ENCODE data around the gene RERE.
"Not testable (repeated sequence)": the region's sequence is repeated elsewhere in the genome, so short reads cannot be mapped to it uniquely, and the experiment has no call there.

The RERE gene

DNA sequence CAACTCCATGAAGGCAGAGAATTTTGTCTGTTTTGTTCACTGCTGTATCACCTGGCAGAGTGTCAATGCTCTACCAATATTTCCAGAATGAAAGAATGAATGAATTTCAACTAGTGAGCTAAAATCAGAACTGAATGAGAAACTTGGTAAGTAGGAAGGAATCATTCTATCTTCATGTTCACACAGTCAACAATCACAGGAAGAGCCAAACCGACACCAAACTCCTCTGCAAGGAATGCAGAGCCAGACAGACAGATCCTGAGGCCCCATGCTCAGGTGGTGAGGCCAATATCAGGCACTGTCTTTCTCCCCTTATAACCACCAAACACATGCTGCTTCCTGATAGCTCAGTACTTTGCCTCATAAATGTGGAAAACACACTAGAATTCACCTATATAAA, 360.4 kb downstream of the RERE start:
- no peak for DNase-seq (ENCODE audit: low read depth in 3 of 3)

DNA sequence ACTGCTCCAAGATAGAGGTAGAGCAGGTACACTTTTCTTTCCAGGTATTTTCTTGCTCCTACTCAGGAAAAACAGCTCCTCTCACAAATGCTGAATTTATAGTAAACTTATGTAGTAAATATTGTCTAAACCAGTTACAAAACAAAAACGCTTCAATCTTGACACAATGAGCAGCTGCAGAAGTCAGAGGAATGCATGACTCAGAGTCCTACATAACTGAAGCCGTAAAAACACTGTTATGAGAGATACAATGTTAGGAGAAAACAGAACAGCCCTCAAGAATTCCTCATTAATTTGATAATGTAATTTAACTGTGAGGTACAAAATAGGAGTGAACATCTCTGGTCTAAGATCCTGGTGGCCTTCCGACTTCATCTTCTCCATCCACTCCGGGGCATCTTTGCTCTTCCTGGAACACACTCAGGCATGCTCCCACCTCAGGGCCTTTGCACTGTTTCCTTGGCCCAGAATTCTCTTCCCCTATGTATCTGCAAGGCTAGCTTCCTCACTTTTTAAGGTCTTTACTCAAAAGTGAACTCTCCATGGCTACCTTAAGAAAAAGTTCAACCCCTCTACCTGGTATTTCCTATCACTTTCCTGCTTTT, 361.0 kb downstream of the RERE start:
- DNase-seq (ENCODE audit: low read depth in 3 of 3) = no peak

DNA sequence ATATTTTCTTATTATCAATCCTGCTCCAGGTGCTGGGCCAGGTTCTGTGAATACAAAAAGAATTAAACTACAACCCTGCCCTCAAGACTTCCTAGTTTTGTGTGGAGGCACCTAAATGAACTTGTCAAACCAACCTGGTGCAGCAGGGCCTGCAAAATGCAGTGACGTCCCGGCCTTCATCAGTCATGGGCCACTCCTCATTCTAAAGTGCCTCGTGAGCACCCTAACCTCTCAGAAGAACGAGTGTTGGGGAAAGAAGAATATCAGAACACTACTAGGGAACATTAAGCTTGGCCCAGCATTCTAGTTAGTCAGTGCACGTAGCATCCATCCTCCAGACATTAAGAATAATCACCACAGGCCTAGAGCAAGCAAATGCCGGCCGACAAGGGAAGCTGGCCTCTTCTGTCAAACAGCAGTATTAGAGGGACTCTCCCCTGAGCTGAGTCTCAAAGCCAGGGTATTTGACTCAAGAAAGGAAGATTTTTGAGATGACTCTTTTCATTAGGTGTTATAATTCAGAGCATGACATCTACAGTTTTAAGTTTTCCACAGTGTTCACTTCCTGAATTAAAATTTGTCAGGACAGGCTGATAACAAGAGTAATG, 361.6 kb downstream of the RERE start:
- DNase-seq (ENCODE audit: low read depth in 3 of 3) = no peak

DNA sequence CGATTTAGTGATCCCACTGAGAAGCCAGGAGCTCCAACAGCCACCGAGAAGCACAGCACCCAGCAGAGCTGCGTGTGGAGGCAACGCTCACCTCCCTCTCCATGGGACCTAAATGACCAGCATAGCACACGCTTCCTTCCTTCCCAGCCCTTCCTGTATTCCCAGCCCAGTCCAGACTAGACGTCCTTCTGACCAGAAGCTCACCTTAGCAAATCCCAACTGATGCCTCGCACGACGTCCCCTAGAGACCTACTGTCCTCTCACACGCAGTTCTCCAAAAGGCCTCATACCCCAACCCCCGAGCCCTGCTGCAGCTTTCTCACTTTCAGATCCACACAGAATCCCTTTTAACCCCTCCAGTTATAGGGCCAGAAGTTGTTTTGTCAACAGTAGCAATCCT, 367.1 kb downstream of the RERE start:
- no peak for DNase-seq (ENCODE audit: low read depth in 3 of 3)

DNA sequence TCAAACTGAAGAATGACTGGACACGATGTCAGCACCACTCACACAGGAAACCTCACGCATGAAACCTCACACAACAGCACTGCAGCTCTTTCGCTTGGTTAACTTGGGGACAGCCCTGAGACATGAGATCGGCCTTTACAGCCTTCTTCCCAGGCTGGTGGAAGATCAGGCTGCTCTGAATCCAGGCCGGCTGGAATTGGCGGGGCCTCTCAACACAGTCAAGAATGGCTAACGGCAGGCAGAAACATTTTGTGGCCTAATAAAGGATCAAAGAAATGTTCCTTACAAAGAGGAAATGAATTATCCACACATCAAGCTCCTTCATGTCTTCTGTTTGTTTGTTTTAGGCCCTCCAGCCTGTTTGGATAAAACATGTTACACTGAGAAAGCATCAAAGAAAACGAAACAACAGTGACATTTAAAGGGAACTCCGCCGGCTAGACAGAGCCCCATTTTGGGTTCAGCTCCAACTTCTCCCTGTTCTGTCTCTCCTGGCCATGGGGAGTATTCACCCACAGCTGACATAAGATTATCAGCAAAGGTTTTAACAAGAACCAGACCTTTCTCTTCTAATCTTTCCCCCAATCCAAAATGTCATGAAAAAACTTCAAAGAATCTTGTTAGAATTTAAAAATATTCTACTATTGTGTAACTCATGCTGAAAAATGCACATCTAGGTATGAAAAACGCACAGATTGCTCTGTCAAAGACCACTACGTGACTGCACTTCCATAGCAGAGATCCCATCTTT, 368.4 kb downstream of the RERE start:
- DNase-seq (ENCODE audit: low read depth in 3 of 3) = no peak

DNA sequence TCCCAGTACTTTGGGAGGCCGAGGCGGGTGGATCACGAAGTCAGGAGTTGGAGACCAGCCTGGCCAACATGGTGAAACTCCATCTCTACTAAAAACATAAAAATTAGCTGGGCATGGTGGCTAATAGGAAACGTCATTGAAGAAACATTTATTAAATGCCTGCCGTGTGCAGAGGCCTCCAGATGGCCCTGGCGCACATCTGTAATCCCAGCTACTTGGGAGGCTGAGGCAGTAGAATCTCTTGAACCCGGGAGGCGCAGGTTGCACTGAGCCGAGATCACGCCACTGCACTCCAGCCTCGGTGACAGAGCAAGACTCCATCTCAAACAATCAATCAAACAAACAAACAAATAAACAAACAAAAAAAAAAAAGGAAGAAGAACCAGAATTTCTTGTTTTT, 368.9 kb downstream of the RERE start:
- not testable (repeated sequence) for DNase-seq (ENCODE audit: low read depth in 3 of 3)

DNA sequence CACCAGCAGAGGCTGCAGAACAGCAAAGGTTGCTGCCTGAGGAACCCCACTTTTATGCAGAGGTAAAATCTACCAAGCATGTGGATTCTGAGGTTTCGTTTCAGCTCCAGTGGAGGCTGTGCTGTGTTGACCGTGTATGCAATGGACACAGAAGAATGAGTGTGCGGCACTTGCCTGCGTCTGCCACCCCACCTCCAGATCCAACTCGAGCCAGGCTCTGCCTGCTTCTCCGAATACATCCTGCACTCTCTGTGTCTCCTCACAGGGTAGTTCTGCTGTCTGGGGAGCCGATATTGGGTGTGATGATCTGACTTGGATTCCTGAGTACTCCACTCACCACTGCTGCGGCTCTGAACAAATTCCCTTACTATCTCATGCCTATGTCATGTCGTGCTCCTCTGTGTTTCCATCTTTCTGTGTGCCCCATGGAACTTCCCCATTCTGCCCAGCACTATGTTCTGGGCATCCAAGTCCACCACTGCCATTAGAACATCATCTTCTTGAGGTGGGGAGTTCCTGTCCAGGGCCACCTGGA, 369.8 kb downstream of the RERE start:
- no peak for DNase-seq (ENCODE audit: low read depth in 3 of 3)

DNA sequence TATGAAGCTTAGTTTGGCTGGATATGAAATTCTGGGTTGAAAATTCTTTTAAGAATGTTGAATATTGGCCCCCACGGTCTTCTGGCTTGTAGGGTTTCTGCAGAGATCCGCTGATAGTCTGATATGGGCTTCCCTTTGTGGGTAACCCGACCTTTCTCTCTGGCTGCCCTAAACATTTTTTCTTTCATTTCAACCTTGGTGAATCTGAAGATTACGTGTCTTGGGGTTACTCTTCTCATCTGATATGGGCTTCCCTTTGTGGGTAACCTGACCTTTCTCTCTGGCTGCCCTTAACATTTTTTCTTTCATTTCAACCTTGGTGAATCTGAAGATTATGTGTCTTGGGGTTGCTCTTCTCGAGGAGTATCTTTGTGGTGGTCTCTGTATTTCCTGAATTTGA, 371.3 kb downstream of the RERE start:
- not testable (repeated sequence) for DNase-seq (ENCODE audit: low read depth in 3 of 3)

DNA sequence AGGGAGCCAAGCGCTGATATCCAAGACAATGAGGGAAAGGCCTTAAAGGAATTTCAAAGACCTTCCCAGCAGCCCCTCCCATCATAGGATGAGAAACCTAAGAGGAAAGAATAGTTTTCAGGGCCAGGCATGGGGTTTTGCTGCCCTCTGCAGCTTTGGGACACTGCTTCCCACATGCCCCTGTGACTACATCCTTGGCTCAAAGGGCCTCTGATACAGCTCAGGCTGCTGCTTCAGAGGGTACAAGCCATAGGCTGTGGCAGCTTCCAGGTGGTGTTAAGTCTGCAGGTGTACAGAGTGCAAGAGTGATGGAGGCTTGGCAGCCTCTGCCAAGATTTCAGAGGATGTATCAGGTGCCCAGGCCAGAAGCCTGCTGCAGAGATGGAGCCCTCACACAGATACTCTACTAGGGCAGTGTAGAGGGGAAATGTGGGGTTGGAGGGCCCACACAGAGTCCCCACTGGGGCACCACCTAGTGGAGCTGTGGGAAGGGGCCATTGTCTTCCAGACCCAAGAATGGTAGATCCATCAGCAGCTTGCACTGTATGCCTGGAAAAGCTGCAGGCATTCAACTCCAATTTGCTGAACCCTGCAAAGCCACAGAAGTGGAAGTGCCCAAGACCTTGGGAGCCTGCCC, 373.8 kb downstream of the RERE start:
- no peak for DNase-seq (ENCODE audit: low read depth in 3 of 3)

DNA sequence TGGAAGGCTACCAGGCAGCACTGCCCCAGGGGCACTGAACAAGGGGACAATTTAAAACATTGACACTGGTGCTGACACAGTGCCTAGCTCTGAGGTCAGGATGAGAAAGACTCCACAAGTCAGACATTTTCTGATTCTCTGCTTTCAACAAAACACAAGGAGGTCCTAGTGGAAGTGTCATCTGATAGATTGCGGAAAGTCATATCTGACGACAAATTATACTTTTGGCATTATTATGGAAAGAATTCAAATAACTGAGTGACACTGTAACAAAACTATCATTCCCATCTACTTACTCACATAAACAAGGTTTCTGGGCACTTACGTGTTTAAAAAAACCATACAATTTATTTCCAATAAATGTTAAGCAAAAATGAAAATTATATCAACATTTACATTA, 376.0 kb downstream of the RERE start:
- DNase-seq (ENCODE audit: low read depth in 3 of 3) = no peak

DNA sequence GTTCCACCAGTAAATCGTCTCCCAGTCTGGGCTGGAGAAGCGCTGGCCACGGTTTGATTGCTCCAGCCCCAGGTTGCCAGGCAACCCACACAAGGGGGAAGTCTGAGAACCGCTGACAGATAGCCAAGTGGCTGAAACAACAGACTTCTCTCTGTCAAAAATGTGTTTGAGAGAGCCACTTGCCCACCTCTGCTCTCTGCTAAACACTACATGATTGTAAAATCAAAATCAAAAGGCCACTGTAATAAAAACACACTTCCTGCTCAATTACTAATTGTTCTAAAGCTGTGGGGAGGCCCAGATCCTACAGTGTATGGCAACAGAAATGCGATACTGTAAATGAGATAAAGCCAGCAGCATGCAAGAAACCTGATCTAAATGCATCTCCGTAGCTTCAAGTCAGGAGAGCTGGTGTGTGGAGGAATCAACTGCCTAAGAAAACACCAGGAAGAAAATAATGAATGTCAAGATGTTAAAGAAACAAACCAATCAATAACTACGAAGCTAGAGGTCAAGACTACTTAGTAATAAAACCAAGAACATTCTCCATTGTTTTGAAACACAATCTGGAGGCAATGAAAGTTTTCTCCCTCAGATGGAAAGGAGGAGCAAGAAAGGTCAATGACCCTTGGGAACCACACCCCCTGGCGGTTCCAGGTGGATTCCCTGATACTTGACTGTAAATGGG, 378.3 kb downstream of the RERE start:
- no peak for DNase-seq (ENCODE audit: low read depth in 3 of 3)

DNA sequence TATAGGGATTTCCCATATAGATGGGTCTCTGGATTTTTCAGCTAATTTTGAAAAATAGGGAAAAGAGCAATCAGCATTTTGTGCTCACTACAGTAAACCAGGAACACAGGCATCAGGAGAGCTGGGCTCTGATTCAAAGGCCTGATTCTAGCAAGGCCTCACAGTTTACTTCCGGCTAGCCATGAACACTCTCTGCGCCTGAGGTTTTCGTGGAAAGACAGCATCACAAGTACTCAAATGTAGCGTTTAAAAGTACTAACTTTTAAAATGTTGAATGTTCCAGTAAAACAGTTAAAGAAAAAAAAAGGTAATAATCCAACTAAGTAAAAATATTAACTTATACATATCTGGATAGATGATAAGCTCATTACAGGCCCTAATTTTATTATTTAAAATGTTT, 379.0 kb downstream of the RERE start:
- no peak for DNase-seq (ENCODE audit: low read depth in 3 of 3)

DNA sequence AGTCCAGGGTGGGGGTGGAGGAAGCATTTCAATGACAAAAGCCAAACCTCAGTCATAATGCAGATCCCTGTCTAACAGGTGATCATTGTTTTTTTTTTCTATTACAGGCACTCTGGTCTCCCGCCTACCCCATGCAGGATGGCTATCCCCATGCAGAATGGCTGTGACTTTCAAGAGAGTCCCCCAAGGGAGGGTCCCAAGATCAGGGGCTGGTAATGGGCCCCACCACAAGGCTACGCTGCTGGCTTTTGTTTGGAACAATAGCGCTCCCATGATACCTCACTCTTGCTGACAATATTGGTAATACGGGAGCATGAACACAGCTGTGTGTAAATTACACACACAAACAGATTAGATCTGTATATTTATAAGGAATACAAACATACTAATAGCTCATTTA, 380.1 kb downstream of the RERE start:
- no peak for DNase-seq (ENCODE audit: low read depth in 3 of 3)

DNA sequence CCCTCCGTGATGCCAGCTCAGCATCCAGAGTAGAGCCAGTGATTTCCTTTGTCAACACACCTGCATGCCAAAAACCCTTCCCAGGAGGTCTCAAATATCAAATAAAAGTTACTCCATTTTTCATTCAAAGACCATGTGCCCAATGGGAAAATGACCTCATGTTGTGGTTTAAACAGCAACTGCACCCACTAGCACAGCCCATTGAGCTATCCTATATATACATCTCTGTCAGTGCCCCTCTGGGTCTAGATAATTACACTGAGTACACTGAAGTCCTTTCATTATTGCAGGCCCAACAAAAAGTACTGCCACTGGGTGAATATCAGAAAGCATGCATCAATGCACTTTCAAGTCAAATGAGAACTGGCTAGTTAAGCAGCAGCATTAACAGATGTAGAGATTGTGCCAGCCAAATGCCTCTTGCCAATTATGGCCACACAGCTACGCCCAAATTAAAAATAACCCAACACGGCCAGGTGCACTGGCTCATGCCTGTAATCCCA, 381.8 kb downstream of the RERE start:
- DNase-seq (ENCODE audit: low read depth in 3 of 3) = no peak

DNA sequence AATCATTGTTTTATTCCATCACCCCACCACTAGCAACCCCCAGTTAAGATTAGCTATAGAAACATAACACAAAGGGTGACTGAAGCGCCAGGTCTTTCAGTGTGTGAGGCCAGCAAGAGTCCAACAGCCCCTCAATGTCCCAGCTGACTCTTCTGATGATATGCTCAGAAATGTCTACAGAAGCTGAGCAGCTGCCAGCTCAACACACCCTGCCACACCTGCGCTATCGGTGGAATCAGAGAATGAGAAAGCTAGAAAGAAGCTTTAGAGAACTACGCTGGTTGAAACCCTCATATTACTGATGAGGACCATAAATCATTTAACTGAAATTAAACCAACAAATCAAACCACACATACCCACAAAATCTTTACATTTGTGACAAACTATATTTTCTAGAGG, 383.3 kb downstream of the RERE start:
- DNase-seq (ENCODE audit: low read depth in 3 of 3) = no peak

DNA sequence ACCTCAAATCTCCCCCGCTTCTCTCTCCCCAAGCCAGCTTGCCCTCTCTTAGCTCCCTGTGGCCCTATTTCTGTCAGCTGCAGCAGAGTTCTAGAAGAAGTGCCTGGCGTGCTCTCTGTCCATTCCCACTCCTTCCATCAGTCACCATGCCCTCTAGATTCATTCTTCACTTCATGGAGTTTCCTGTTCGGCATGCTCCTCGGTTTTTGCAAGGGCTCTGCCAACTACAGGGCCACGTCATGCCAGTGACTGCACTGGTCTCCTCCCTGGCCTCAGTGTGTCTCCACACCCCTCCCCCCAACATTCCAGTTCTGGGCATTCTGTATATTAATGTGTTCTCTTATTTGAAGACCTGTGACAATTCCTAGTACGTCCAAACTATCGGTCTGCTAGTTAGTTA, 385.7 kb downstream of the RERE start:
- DNase-seq (ENCODE audit: low read depth in 3 of 3) = no peak

DNA sequence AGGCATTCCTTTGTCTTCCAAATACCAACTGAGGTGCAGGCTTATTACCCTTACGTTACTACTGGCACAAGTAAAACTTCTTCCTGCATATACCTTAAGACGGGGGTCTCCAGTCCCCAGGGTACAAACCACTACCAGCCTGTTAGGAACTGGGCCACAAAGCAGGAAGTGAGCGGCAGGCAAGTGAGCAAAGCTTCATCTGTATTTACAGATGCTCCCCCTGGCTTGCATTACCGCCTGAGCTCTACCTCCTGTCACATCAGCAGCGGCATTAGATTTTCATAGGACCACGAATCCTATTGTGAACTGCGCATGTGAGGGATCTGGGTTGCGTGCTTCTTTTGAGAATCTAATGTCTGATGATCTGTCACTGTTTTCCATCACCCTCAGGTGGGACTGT, 386.4 kb downstream of the RERE start:
- DNase-seq (ENCODE audit: low read depth in 3 of 3) = no peak

DNA sequence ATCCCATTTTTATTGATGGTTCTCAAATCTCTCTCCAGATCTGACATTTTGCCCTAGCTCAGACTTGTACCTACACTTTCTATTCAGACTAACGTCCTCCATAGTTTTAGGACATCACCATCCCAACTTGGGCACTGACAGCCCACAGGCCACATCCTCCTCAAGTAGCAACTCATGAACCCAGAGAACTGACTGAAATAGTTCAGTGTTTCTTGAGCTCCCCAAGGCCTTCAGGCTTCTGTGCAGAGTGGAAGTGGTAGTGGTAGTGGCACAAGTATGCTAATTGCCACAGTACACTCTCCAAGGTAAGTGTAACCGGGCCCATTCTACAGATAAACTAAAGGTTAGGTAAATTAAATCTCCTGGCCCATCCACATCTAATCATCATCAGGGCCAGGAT, 387.0 kb downstream of the RERE start:
- DNase-seq (ENCODE audit: low read depth in 3 of 3) = no peak

DNA sequence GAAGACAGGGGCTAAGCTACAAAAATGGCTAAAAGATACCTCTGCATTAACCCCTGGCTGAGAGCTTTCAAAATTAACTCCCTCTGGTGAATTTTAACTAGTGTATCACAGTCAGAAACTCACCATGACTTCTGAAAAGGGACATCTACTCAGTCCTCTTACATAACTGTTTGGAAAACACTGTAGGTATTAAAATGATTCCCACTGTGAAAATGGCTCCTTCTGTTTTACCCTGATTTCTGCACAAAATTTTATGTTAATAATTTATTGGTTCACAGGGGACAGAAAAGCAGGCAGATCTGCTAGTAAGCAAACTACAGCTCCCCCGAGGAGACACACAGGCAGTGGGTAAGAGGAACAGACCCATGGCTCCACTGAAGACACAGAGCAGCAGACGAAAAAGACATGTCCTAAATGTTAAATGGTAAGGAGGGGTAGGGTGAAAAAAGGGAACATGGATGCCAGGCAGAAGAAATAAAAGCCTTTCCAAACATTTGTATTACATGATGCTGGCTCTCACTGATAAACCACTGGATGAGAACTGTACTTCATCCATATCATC, 387.8 kb downstream of the RERE start:
- DNase-seq (ENCODE audit: low read depth in 3 of 3) = no peak

DNA sequence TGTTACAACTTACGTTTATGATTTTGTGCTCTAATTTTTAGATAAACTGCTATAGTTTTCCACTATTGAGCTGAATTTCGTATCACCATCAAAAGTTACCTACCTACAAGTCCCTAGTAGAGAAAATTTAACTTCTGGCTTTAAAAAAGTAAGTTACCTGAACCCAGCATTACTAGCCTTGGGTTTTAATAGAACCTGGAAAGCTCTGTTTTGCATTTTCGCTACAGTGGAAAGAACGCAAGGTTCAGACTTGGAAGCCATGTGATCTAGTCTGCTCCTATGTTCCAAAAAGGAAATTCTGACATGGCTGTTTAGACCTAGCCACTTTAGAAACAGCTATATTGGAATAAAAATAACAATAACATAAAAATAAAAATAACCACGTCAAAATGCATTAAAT, 389.0 kb downstream of the RERE start:
- no peak for DNase-seq (ENCODE audit: low read depth in 3 of 3)

DNA sequence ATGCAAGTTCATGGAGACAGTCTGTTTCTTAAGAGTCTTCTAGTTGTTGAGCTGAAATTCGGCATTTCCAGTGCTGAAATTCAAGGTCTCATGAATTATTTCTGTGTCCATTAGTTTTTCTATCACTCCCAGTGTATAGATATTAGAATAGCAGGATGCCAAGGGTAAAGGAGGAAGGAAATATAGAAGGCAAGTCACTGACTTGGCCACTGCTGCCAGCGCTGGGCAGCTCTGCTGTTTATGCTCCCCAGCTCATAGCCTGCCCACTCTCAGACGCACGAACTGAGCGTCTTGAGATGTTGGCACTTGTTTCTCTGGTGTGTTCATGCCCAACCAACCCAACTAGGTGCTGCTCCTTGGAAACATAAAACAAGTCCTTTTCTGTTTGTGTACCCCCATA, 389.5 kb downstream of the RERE start:
- no peak for DNase-seq (ENCODE audit: low read depth in 3 of 3)

DNA sequence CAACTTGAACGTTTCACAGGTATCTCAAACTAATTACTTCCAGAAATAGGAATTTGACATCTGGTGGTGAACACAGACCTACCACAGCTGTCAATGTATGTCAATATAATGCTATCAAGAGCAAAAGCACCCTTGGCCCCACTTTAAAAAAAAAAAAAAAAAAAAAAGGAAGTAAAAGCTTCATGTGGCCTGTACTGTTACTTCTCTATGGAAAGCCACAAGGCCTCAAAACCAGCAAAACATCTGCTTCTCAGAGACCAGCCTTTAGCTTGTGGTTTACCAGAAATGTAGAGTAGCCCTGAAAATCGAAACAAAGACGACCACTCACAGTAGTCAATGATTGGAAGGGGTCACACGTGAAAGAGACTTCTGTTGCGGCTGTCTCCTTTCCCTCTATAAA, 389.9 kb downstream of the RERE start:
- no peak for DNase-seq (ENCODE audit: low read depth in 3 of 3)
